Spleen (tissue), 11 donors: ENCODE results near the gene FBXO39. TPM values are rescaled to one million over a fixed set of nuclear protein-coding genes. Genes with fewer than 3 reads are reported as not detected.
"Not testable (repeated sequence)": the region's sequence is repeated elsewhere in the genome, so short reads cannot be mapped to it uniquely, and the experiment has no call there.

Source experiments
- DNase-seq: peaks from one replicate; pipeline ENCODE4 v3.0.0-alpha.2; 2020
- H3K27ac ChIP-seq, 8 donors: fragments of 200-600 bp; sonication (generic) in 7 of 8; 1 replicate in 4 of 8; 2 replicates in 4 of 8; pipeline versions ENCODE4 v1.5.0 to v1.8.0; 2016 to 2021; ENCODE audit warnings: inconsistent platforms in 4 of 8, mild to moderate bottlenecking in 4 of 8, moderate library complexity in 1 of 8
- H3K27me3 ChIP-seq, 7 donors: fragments of 200-600 bp; sonication (generic) in 6 of 7; replicated peaks in 1 of 7; 1 replicate in 4 of 7; 2 replicates in 3 of 7; pipeline versions ENCODE4 v1.5.0 to v1.8.0; 2016 to 2021; ENCODE audit warnings: inconsistent platforms in 3 of 7, mild to moderate bottlenecking in 1 of 7
- H3K36me3 ChIP-seq, 6 donors: fragments of 200-600 bp; sonication (generic) in 5 of 6; 1 replicate in 4 of 6; 2 replicates in 2 of 6; pipeline versions ENCODE4 v1.5.0 to v1.8.0; 2016 to 2021; ENCODE audit warnings: inconsistent platforms in 2 of 6
- H3K4me1 ChIP-seq, 6 donors: fragments of 200-600 bp; sonication (generic) in 5 of 6; 1 replicate in 3 of 6; 2 replicates in 3 of 6; pipeline versions ENCODE4 v1.5.0 to v1.8.0; 2016 to 2021; ENCODE audit warnings: inconsistent platforms in 3 of 6
- H3K4me3 ChIP-seq, 8 donors: fragments of 200-600 bp; sonication (generic) in 7 of 8; 1 replicate in 4 of 8; 2 replicates in 4 of 8; pipeline versions ENCODE4 v1.5.0 to v1.8.0; 2016 to 2021; ENCODE audit warnings: inconsistent platforms in 4 of 8, mild to moderate bottlenecking in 4 of 8, moderate library complexity in 2 of 8
- H3K9me3 ChIP-seq, 8 donors: fragments of 200-600 bp; sonication (generic) in 7 of 8; 1 replicate in 4 of 8; 2 replicates in 4 of 8; pipeline versions ENCODE4 v1.5.0 to v1.8.0; 2016 to 2021; ENCODE audit warnings: inconsistent platforms in 4 of 8
- CTCF ChIP-seq, 11 experiments: fragments of 200-600 bp in 7 of 11; fragments of 450-650 bp in 4 of 11; sonication (generic) in 4 of 11; IDR thresholded peaks in 8 of 11; conservative IDR thresholded peaks in 3 of 11; 1 replicate in 7 of 11; 2 replicates in 4 of 11; pipeline versions ENCODE4 v1.4.0 to v1.8.0; 2016 to 2021; ENCODE audit warnings: antibody characterized with exemption in 11 of 11, inconsistent platforms in 4 of 11, mild to moderate bottlenecking in 1 of 11
- POLR2A ChIP-seq, 3 donors: fragments of 450-650 bp; IDR thresholded peaks; one replicate each; pipeline ENCODE4 v1.5.1; 2017; ENCODE audit warnings: antibody characterized with exemption in 3 of 3, mild to moderate bottlenecking in 1 of 3
- POLR2AphosphoS5 ChIP-seq, 3 donors: sonication (generic); formaldehyde crosslinking; IDR thresholded peaks; one replicate each; pipeline ENCODE4 v1.5.1; 2017; ENCODE audit warnings: antibody characterized with exemption in 3 of 3
- WGBS, 5 donors: extraction: QIAGEN DNeasy Blood & Tissue Kit in 3 of 5; methylation state at CpG; one replicate each; pipeline versions ENCODE4 v1.1.5 to v1.1.7; 2013 to 2018; 5-methylcytosine and 5-hydroxymethylcytosine counted together
- intact Hi-C: fragments of 100-400 bp; cut with DNase I; formaldehyde crosslinking; loops from one replicate; pipeline ENCODE4 v1.15.0; 2023; ENCODE audit warnings: low total_unique reads
- polyA plus RNA-seq, 3 donors: library from polyadenylated mRNA; stranded (reverse); fragments of 200-250 nt; gene quantifications; one replicate each; pipeline ENCODE4 v1.2.1, GENCODE V29; 2013
- total RNA-seq, 7 donors: library from RNA; depleted of rRNA in 3 of 7; stranded (reverse); fragments of >200 nt in 3 of 7; fragmentation: NEBNext Ultra II Directional in 4 of 7; extraction: Animal tissue kit (Norgen Biotek cat#: 25700) in 4 of 7; gene quantifications; one replicate each; pipeline versions ENCODE4 v1.1.0 to v1.2.1, GENCODE V29; 2016 to 2021
- donor health status: healthy with polysubstance abuse.
- donor health status: DM: no; HTN: no; CAD: no; lungs with moderate emphysema.
- donor health status: DM: no; HTN: no; CAD: no.
- donor health status: Bipolar disorder and iron deficiency.
- donor health status: healthy.
- donor health status: DM: no; HTN: no; CAD: no.
- donor health status: DM: yes; HTN: yes; CAD: no.

The FBXO39 gene
- total and polyA plus RNA-seq, 10 donors, result 0.26 to 0.75 (median 0.48) TPM; not detected in 6

- Histone ChIP-seq H3K27me3 (no peaks in the 10 kb centered on the region), H3K4me1 (no peaks in the 10 kb centered on the region), H3K27ac (no peak overlapping the region), H3K4me3 (no peak overlapping the region), H3K9me3 (peaks cover 0 to 75% (median 52%) of the 10 kb centered on the region in 8 donors), H3K36me3 (peaks cover 56 to 100% (median 100%) of the 10 kb centered on the region in 6 donors)
- TF ChIP-seq POLR2AphosphoS5 (IDR thresholded peaks at IDR 0.05) (no peak), POLR2A (IDR thresholded peaks at IDR 0.05) (no peak), CTCF (IDR thresholded peaks at IDR 0.05 in 8 of 11, conservative IDR thresholded peaks at IDR 0.05 in 3 of 11) (no peak)
- 92 to 100% (median 97%) methylated on average over 2 of the region's 2 CpGs for WGBS, 5 donors
- intact Hi-C loops, result no loop called here
- no peak for DNase-seq
Observed at GRCh38 chr17:6768447-6768846, 7.6 kb upstream of the FBXO39 start.

GRCh38 chr17:6772016-6772415, 4.0 kb upstream of the FBXO39 start:
- intact Hi-C loops, result no loop called here
- 95 to 100% (median 98%) methylated on average over 1 of the region's 1 CpG for WGBS, 5 donors
- peaks cover 0 to 16% (median 0%) of the 10 kb centered on the region in 7 donors for H3K27me3 ChIP-seq
- no peak overlapping the region for H3K4me3 ChIP-seq
- TF ChIP-seq CTCF (IDR thresholded peaks at IDR 0.05 in 8 of 11, conservative IDR thresholded peaks at IDR 0.05 in 3 of 11) (no peak), POLR2A (IDR thresholded peaks at IDR 0.05) (no peak), POLR2AphosphoS5 (IDR thresholded peaks at IDR 0.05) (no peak)
- peaks cover 0 to 10% (median 3%) of the 10 kb centered on the region in 6 donors for H3K4me1 ChIP-seq
- no peak for DNase-seq
- no peak overlapping the region for H3K27ac ChIP-seq
- H3K36me3 ChIP-seq, result peaks cover 43 to 78% (median 73%) of the 10 kb centered on the region in 6 donors
- H3K9me3 ChIP-seq, result peaks cover 0 to 89% (median 66%) of the 10 kb centered on the region in 8 donors

- H3K4me3 ChIP-seq, H3K27ac ChIP-seq, intact Hi-C loops, DNase-seq: not testable (repeated sequence)
- peaks cover 0 to 10% (median 3%) of the 10 kb centered on the region in 6 donors for H3K4me1 ChIP-seq
- peaks cover 30 to 49% (median 44%) of the 10 kb centered on the region in 6 donors for H3K36me3 ChIP-seq
- H3K9me3 ChIP-seq, result peaks cover 0 to 60% (median 37%) of the 10 kb centered on the region in 8 donors
- 88 to 97% (median 96%) methylated on average over 8 of the region's 8 CpGs for WGBS, 5 donors
- H3K27me3 ChIP-seq, result peaks cover 0 to 17% (median 0%) of the 10 kb centered on the region in 7 donors
Observed at GRCh38 chr17:6774906-6775305, 1.1 kb upstream of the FBXO39 start.

GRCh38 chr17:6779411-6779810, 3.4 kb downstream of the FBXO39 start:
- 54 to 89% (median 59%) methylated on average over 2 of the region's 2 CpGs for WGBS, 5 donors
- intact Hi-C loops, result no loop called here
- H3K4me3 ChIP-seq, result no peak overlapping the region

More at GRCh38 chr17:6779411-6779810, 3.4 kb downstream of the FBXO39 start:
- peaks cover 0 to 48% (median 0%) of the 10 kb centered on the region in 7 donors for H3K27me3 ChIP-seq
- no peak overlapping the region for H3K27ac ChIP-seq
- DNase-seq, result no peak
- peaks cover 0 to 4% (median 0%) of the 10 kb centered on the region in 6 donors for H3K36me3 ChIP-seq
- peaks cover 0 to 10% (median 3%) of the 10 kb centered on the region in 6 donors for H3K4me1 ChIP-seq
- peaks cover 0 to 38% (median 18%) of the 10 kb centered on the region in 8 donors for H3K9me3 ChIP-seq
- no peak for TF ChIP-seq POLR2A (IDR thresholded peaks at IDR 0.05)
- no peak for TF ChIP-seq CTCF (IDR thresholded peaks at IDR 0.05 in 8 of 11, conservative IDR thresholded peaks at IDR 0.05 in 3 of 11)
- no peak for TF ChIP-seq POLR2AphosphoS5 (IDR thresholded peaks at IDR 0.05)
